Lower lobe of right lung (tissue), 2 donors: Measurements from ENCODE around the gene ULBP3. TPM values are rescaled to one million over a fixed set of nuclear protein-coding genes. Genes with fewer than 3 reads are reported as not detected.
"Not testable (repeated sequence)": the region's sequence is repeated elsewhere in the genome, so short reads cannot be mapped to it uniquely, and the experiment has no call there.

Experiments
- ATAC-seq, 2 donors: fragments of 200-7000 bp; cut with Tn5 transposase; one replicate each; pipeline ENCODE4 v1.9.1; 2020 to 2022; ENCODE audit warnings: mild to moderate bottlenecking in 2 of 2, moderate library complexity in 2 of 2
- DNase-seq: peaks from one replicate; pipeline ENCODE4 v3.0.0-alpha.2; 2020
- H3K27ac ChIP-seq: fragments of 200-600 bp; one replicate; pipeline ENCODE4 v1.8.0; 2022
- H3K27me3 ChIP-seq: fragments of 200-600 bp; one replicate; pipeline ENCODE4 v1.8.0; 2022; ENCODE audit warnings: low read depth
- H3K36me3 ChIP-seq: fragments of 200-600 bp; one replicate; pipeline ENCODE4 v1.8.0; 2022; ENCODE audit warnings: mild to moderate bottlenecking
- H3K4me1 ChIP-seq: fragments of 200-600 bp; one replicate; pipeline ENCODE4 v1.8.0; 2022
- H3K4me3 ChIP-seq: fragments of 200-600 bp; one replicate; pipeline ENCODE4 v1.8.0; 2022; ENCODE audit warnings: mild to moderate bottlenecking
- H3K9me3 ChIP-seq: fragments of 200-600 bp; one replicate; pipeline ENCODE4 v1.8.0; 2022
- CTCF ChIP-seq: fragments of 200-600 bp; IDR thresholded peaks from one replicate; pipeline ENCODE4 v1.8.0; 2022; ENCODE audit warnings: antibody characterized with exemption, mild to moderate bottlenecking
- intact Hi-C: fragments of 100-400 bp; cut with DNase I; formaldehyde crosslinking; loops from one replicate; pipeline ENCODE4 v1.11.0; 2022
- total RNA-seq: library from RNA; stranded (reverse); fragmentation: NEBNext Ultra II Directional; extraction: Animal tissue kit (Norgen Biotek cat#: 25700); gene quantifications from one replicate; pipeline ENCODE4 v1.2.1, GENCODE V29; 2021
- donor health status: DM: no; HTN: yes; CAD: no; lungs with severe emphysema.

Gene ULBP3
- total RNA-seq, 1 donor from 2014 or later = 2.4 TPM

GRCh38 chr6:150017186-150017521 lies 51.8 kb downstream of the ULBP3 start:
- peaks cover 57% of the 10 kb centered on the region for H3K27me3 ChIP-seq
- not testable (repeated sequence) for H3K4me1 ChIP-seq, DNase-seq, H3K9me3 ChIP-seq, H3K27ac ChIP-seq, H3K36me3 ChIP-seq, ATAC-seq, H3K4me3 ChIP-seq
- peak; percentile 17 for TF ChIP-seq CTCF
- intact Hi-C loops = loop anchor here (5.0 kb wide), 1 partner anchor 85 kb away; no protein-coding TSS in a partner anchor

- Histone ChIP-seq H3K9me3 (no peaks in the 10 kb centered on the region), H3K4me1 (no peaks in the 10 kb centered on the region), H3K36me3 (no peaks in the 10 kb centered on the region), H3K4me3 (no peak overlapping the region), H3K27ac (no peak overlapping the region), H3K27me3 (peaks cover 63% of the 10 kb centered on the region)
- intact Hi-C loops = loop anchor here (5.0 kb wide), 1 partner anchor 84 kb away; no protein-coding TSS in a partner anchor
- peak; percentile 76 for TF ChIP-seq CTCF
- ATAC-seq (peak; percentile 78 to 86), DNase-seq (no peak)
Measured at GRCh38 chr6:150016324-150017185, 52.4 kb downstream of the ULBP3 start.

- H3K4me1 ChIP-seq, H3K4me3 ChIP-seq, DNase-seq, H3K9me3 ChIP-seq, H3K27ac ChIP-seq, H3K36me3 ChIP-seq: not testable (repeated sequence)
- peak; percentile 38 to 42 for ATAC-seq
- intact Hi-C loops = loop anchor here (5.0 kb wide), 1 partner anchor 83 kb away; no protein-coding TSS in a partner anchor
- peaks cover 67% of the 10 kb centered on the region for H3K27me3 ChIP-seq
Measured at GRCh38 chr6:150015281-150016001, 53.5 kb downstream of the ULBP3 start.

GRCh38 chr6:150014623-150015280 lies 54.2 kb downstream of the ULBP3 start:
- intact Hi-C loops = loop anchor here (5.0 kb wide), 1 partner anchor 82 kb away; no protein-coding TSS in a partner anchor
- H3K36me3 ChIP-seq, H3K27ac ChIP-seq, H3K4me3 ChIP-seq, H3K4me1 ChIP-seq, H3K9me3 ChIP-seq, DNase-seq: not testable (repeated sequence)
- ATAC-seq = peak in 1 of 2 donors; percentile 12
- H3K27me3 ChIP-seq = peaks cover 74% of the 10 kb centered on the region

GRCh38 chr6:150013785-150014622 lies 54.9 kb downstream of the ULBP3 start:
- H3K4me1 ChIP-seq, H3K27ac ChIP-seq, intact Hi-C loops, H3K36me3 ChIP-seq, H3K9me3 ChIP-seq, ATAC-seq, H3K4me3 ChIP-seq, DNase-seq: not testable (repeated sequence)
- H3K27me3 ChIP-seq = peaks cover 79% of the 10 kb centered on the region

GRCh38 chr6:150012846-150013784 lies 55.8 kb downstream of the ULBP3 start:
- H3K9me3 ChIP-seq, H3K4me1 ChIP-seq, intact Hi-C loops, H3K27ac ChIP-seq, ATAC-seq, H3K4me3 ChIP-seq, DNase-seq, H3K36me3 ChIP-seq: not testable (repeated sequence)
- H3K27me3 ChIP-seq = peaks cover 79% of the 10 kb centered on the region

Other genes starting within 250 kb of the ULBP3 start
- gene LRP11, start 204.8 kb downstream of the ULBP3 start, total RNA-seq = 38.3 TPM
- not detected for gene RAET1E, start 171.0 kb downstream of the ULBP3 start, total RNA-seq
- gene RAET1G, start 146.0 kb downstream of the ULBP3 start, total RNA-seq = 0.83 TPM
- gene ULBP2, start 127.1 kb downstream of the ULBP3 start, total RNA-seq = 2.2 TPM
- 2.0 TPM for gene ULBP1, start 105.2 kb downstream of the ULBP3 start, total RNA-seq
- not detected for gene RAET1L, start 43.6 kb downstream of the ULBP3 start, total RNA-seq
- gene PPP1R14C, start 73.9 kb upstream of the ULBP3 start, total RNA-seq = 15.4 TPM